Suprapubic skin (tissue), 4 donors: ENCODE results near the gene EGLN1. TPM values are rescaled to one million over a fixed set of nuclear protein-coding genes. Genes with fewer than 3 reads are reported as not detected.

Experiments used
- DNase-seq, 2 donors: peaks; one replicate each; pipeline ENCODE4 v3.0.0-alpha.2; 2019; ENCODE audit warnings: low spot score in 2 of 2
- H3K27ac ChIP-seq: fragments of 200-600 bp; sonication (generic); one replicate; pipeline ENCODE4 v1.5.1; 2019
- H3K27me3 ChIP-seq: fragments of 200-600 bp; sonication (generic); one replicate; pipeline ENCODE4 v1.5.1; 2019
- H3K36me3 ChIP-seq: fragments of 200-600 bp; sonication (generic); one replicate; pipeline ENCODE4 v1.5.1; 2019
- H3K4me1 ChIP-seq: fragments of 200-600 bp; sonication (generic); one replicate; pipeline ENCODE4 v1.5.1; 2019
- H3K4me3 ChIP-seq: fragments of 200-600 bp; sonication (generic); one replicate; pipeline ENCODE4 v1.5.1; 2019; ENCODE audit warnings: mild to moderate bottlenecking
- H3K9me3 ChIP-seq: fragments of 200-600 bp; sonication (generic); one replicate; pipeline ENCODE4 v1.5.1; 2019
- EP300 ChIP-seq: sonication (generic); formaldehyde crosslinking; IDR thresholded peaks from one replicate; pipeline ENCODE4 v1.6.1; 2017; ENCODE audit warnings: antibody characterized with exemption
- POLR2A ChIP-seq, 2 donors: fragments of 450-650 bp; IDR thresholded peaks; one replicate each; pipeline ENCODE4 v1.6.1; 2017; ENCODE audit warnings: antibody characterized with exemption in 2 of 2, mild to moderate bottlenecking in 2 of 2, moderate library complexity in 2 of 2
- POLR2AphosphoS5 ChIP-seq, 3 donors: sonication (generic); formaldehyde crosslinking; IDR thresholded peaks; one replicate each; pipeline ENCODE4 v1.6.1; 2017; ENCODE audit warnings: antibody characterized with exemption in 3 of 3
- WGBS: methylation state at CpG from one replicate; pipeline ENCODE4 v1.1.5; 2018; 5-methylcytosine and 5-hydroxymethylcytosine counted together
- total RNA-seq, 4 donors: library from RNA; depleted of rRNA; stranded (reverse); fragments of >200 nt; gene quantifications; one replicate each; pipeline ENCODE4 v1.1.0, GENCODE V29; 2016
- TF ChIP-seq, protein P1 (sequence below), 2 donors: fragments of 200-600 bp in 1 of 2; fragments of 450-650 bp in 1 of 2; sonication (generic) in 1 of 2; IDR thresholded peaks; one replicate each; pipeline ENCODE4 v1.5.1; 2016 to 2019; ENCODE audit warnings: antibody characterized with exemption in 2 of 2, mild to moderate bottlenecking in 1 of 2, moderate library complexity in 1 of 2

Gene EGLN1
- total RNA-seq, 4 donors from 2014 or later = 33.8 to 44.5 (median 39.4) TPM

DNA sequence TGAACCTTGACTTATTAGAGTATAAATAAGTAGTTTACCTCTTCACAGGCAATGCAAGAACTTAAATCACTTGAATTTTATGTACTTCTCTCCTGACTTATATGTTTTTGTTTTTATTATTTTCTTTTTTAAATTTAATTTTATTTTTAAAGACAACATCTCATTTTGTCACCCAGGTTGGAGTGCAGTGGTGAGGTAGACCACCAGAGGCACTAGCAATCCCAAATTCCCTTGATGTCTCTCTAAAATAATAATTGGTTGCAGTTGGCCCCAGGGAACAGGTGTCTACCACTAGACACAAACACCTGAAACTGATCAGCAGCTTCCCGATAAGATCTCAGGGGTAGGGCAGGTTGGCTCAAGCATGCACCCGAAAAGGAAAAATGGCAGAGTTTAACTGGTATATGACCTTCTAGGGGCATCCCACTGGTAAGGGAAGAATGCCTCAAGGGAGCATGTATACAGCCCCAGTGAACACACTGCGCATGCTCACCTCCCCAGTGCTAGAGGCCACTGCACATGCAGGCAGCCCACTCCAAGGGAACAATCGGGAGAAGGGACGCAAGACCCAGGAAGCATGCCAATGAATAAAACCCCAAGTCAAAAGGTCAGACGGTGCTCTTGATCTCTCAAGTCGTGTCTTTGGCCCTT is 99.1 kb downstream of the EGLN1 start:
- Histone ChIP-seq H3K9me3 (no peaks in the 10 kb centered on the region), H3K4me3 (no peak overlapping the region), H3K36me3 (no peaks in the 10 kb centered on the region), H3K27ac (no peak overlapping the region), H3K4me1 (no peaks in the 10 kb centered on the region), H3K27me3 (no peaks in the 10 kb centered on the region)
- TF ChIP-seq, protein P1, sequence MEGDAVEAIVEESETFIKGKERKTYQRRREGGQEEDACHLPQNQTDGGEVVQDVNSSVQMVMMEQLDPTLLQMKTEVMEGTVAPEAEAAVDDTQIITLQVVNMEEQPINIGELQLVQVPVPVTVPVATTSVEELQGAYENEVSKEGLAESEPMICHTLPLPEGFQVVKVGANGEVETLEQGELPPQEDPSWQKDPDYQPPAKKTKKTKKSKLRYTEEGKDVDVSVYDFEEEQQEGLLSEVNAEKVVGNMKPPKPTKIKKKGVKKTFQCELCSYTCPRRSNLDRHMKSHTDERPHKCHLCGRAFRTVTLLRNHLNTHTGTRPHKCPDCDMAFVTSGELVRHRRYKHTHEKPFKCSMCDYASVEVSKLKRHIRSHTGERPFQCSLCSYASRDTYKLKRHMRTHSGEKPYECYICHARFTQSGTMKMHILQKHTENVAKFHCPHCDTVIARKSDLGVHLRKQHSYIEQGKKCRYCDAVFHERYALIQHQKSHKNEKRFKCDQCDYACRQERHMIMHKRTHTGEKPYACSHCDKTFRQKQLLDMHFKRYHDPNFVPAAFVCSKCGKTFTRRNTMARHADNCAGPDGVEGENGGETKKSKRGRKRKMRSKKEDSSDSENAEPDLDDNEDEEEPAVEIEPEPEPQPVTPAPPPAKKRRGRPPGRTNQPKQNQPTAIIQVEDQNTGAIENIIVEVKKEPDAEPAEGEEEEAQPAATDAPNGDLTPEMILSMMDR (IDR thresholded peaks at IDR 0.05) = no peak
- no peak for TF ChIP-seq EP300
- no peak for TF ChIP-seq POLR2A (IDR thresholded peaks at IDR 0.05)
- TF ChIP-seq POLR2AphosphoS5 (IDR thresholded peaks at IDR 0.05) = no peak
- peak in 1 of 2 donors; percentile 21 for DNase-seq
- 75% methylated on average over 7 of the region's 7 CpGs for WGBS

DNA sequence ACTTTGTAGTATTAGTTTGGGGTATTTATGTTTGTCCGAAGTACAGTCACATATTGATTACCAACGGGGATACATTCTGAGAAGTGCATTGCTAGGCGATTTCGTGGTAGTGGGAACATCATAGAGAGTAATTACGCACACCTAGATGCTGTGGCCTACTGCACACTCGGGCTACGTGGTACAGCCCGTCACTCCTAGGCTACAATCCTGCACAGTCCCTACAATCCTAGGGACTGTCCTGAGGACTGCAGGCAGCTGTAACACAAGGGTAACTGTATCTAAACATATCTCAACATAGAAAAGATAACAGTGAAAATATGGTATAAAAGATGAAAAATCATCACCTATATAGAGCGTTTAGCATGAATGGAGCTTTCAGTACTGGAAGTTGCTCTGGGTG is 103.0 kb downstream of the EGLN1 start:
- H3K36me3 ChIP-seq = no peaks in the 10 kb centered on the region
- H3K9me3 ChIP-seq = no peaks in the 10 kb centered on the region
- no peak overlapping the region for H3K27ac ChIP-seq
- H3K4me3 ChIP-seq = no peak overlapping the region
- TF ChIP-seq POLR2A (IDR thresholded peaks at IDR 0.05) (no peak), POLR2AphosphoS5 (IDR thresholded peaks at IDR 0.05) (no peak), EP300 (no peak)
- TF ChIP-seq, protein P1 (IDR thresholded peaks at IDR 0.05) = no peak
- H3K27me3 ChIP-seq = no peaks in the 10 kb centered on the region
- no peaks in the 10 kb centered on the region for H3K4me1 ChIP-seq
- WGBS = 91% methylated on average over 9 of the region's 9 CpGs
- DNase-seq = peak in 1 of 2 donors; percentile 3

DNA sequence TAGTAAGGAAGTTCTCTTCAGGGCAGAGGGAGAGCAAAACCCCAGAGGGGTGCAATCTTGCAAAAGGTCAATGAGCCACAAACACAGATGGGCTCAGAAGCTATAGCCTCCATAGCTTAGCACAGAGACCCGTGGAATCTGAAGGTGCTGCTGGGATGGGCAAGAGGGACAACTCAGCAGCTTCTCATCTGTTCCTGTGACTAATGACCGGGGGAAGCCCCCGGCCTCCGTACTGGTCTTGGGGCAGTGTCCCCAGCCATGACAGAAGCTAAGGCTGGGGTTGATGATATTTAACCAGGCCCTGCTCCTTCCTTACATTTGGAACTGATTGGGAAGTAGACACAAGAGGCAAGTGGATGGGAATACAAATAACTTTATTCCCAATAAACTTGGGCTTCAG is 103.5 kb downstream of the EGLN1 start:
- Histone ChIP-seq H3K36me3 (no peaks in the 10 kb centered on the region), H3K27ac (no peak overlapping the region), H3K4me1 (no peaks in the 10 kb centered on the region), H3K9me3 (no peaks in the 10 kb centered on the region), H3K4me3 (no peak overlapping the region), H3K27me3 (no peaks in the 10 kb centered on the region)
- TF ChIP-seq, protein P1 (IDR thresholded peaks at IDR 0.05) = no peak
- TF ChIP-seq EP300 (no peak), POLR2AphosphoS5 (IDR thresholded peaks at IDR 0.05) (no peak), POLR2A (IDR thresholded peaks at IDR 0.05) (no peak)
- no peak for DNase-seq
- WGBS = 89% methylated on average over 4 of the region's 4 CpGs

DNA sequence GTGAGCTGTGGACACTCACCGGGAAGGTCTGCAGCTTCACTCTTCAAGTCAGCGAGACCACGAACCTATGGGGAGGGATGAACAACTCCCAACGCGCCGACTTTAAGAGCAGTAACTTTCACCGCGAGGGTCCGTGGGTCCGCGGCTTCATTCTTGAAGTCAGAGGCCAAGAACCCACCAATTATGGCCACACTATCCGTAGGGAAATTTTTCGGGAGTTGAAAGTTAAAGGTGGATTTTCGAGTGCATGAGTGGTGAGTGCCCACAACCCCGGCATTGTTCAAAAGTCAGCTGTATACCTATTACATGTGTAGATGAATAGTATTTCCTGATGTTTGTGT is 104.1 kb downstream of the EGLN1 start:
- DNase-seq = peak in 1 of 2 donors; percentile 55
- H3K27ac ChIP-seq = no peak overlapping the region
- 96% methylated on average over 15 of the region's 15 CpGs for WGBS
- no peaks in the 10 kb centered on the region for H3K4me1 ChIP-seq
- no peak for TF ChIP-seq POLR2A (IDR thresholded peaks at IDR 0.05)
- TF ChIP-seq EP300 = no peak
- TF ChIP-seq POLR2AphosphoS5 (IDR thresholded peaks at IDR 0.05) = no peak
- TF ChIP-seq, protein P1 (IDR thresholded peaks at IDR 0.05) = no peak
- H3K9me3 ChIP-seq = no peaks in the 10 kb centered on the region
- H3K36me3 ChIP-seq = no peaks in the 10 kb centered on the region
- H3K27me3 ChIP-seq = no peaks in the 10 kb centered on the region
- no peak overlapping the region for H3K4me3 ChIP-seq

DNA sequence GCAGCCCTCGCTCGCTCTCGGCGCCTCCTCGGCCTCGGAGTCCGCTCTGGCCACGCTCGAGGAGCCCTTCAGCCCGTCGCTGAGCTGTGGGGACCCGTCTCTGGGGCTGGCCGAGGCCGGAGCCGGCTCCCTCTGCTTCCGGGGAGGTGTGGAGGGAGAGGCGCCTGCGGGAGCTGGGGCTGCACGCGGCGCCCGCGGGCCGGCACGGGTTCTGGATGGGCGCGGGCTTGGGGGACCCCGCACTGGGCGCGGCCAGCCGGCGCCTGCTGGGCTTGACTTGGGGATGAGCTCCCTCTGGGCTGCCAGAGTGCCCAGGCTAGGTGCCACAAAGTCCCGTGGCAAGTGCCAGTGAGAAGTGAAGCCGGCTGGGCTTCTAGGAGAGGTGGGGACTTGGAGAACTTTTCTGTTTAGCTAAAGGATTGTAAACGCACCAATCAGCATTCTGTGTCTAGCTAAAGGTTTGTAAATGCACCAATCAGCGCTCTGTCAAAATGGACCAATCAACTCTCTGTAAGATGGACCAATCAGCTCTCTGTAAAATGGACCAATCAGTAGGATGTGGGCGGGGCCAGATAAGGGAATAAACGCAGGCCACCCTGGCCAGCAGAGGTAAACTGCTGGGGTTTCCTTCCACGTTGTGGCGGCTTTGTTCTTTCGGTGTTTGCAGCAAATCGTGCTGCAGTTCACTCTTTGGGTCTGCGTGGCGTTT is 104.6 kb downstream of the EGLN1 start:
- Histone ChIP-seq H3K9me3 (no peaks in the 10 kb centered on the region), H3K4me3 (no peak overlapping the region), H3K27me3 (no peaks in the 10 kb centered on the region), H3K27ac (no peak overlapping the region), H3K4me1 (no peaks in the 10 kb centered on the region), H3K36me3 (no peaks in the 10 kb centered on the region)
- DNase-seq = peak in 1 of 2 donors; percentile 57
- WGBS = 94% methylated on average over 21 of the region's 44 CpGs
- TF ChIP-seq POLR2AphosphoS5 (IDR thresholded peaks at IDR 0.05) (no peak), POLR2A (IDR thresholded peaks at IDR 0.05) (no peak)
- TF ChIP-seq, protein P1 (IDR thresholded peaks at IDR 0.05) = no peak
